Measurements from ENCODE around the gene AMPD1.

- no peak for TF ChIP-seq POLR2A (IDR thresholded peaks at IDR 0.05)
- TF ChIP-seq, protein P1, sequence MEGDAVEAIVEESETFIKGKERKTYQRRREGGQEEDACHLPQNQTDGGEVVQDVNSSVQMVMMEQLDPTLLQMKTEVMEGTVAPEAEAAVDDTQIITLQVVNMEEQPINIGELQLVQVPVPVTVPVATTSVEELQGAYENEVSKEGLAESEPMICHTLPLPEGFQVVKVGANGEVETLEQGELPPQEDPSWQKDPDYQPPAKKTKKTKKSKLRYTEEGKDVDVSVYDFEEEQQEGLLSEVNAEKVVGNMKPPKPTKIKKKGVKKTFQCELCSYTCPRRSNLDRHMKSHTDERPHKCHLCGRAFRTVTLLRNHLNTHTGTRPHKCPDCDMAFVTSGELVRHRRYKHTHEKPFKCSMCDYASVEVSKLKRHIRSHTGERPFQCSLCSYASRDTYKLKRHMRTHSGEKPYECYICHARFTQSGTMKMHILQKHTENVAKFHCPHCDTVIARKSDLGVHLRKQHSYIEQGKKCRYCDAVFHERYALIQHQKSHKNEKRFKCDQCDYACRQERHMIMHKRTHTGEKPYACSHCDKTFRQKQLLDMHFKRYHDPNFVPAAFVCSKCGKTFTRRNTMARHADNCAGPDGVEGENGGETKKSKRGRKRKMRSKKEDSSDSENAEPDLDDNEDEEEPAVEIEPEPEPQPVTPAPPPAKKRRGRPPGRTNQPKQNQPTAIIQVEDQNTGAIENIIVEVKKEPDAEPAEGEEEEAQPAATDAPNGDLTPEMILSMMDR (IDR thresholded peaks at IDR 0.05): no peak
These were observed 7.9 kb upstream of the AMPD1 start for GRCh38 chr1:114703242-114703641.
